Subcutaneous abdominal adipose tissue (tissue), 5 donors: ENCODE results near the gene SPAG8.

Experiments
- H3K27ac ChIP-seq: one replicate; pipeline ENCODE4 v1.7.0; 2013; ENCODE audit warnings: low read depth, mild to moderate bottlenecking, inconsistent platforms, low read length, moderate library complexity
- H3K27me3 ChIP-seq, 5 donors: one replicate each; pipeline ENCODE4 v1.7.0; 2013; ENCODE audit warnings: low read length in 5 of 5, inconsistent platforms in 1 of 5; ENCODE audit not compliant: control insufficient read depth in 5 of 5, insufficient read depth in 4 of 5
- H3K36me3 ChIP-seq, 5 donors: one replicate each; pipeline ENCODE4 v1.7.0; 2013; ENCODE audit warnings: low read length in 5 of 5; ENCODE audit not compliant: control insufficient read depth in 5 of 5, insufficient read depth in 5 of 5
- H3K4me1 ChIP-seq, 5 donors: one replicate each; pipeline ENCODE4 v1.7.0; 2013; ENCODE audit warnings: low read length in 5 of 5, mild to moderate bottlenecking in 3 of 5, moderate library complexity in 1 of 5; ENCODE audit not compliant: control insufficient read depth in 5 of 5, insufficient read depth in 5 of 5
- H3K4me3 ChIP-seq, 5 donors: one replicate each; pipeline ENCODE4 v1.7.0; 2013; ENCODE audit warnings: low read length in 5 of 5, low read depth in 1 of 5
- H3K9ac ChIP-seq, 5 donors: one replicate each; pipeline ENCODE4 v1.7.0; 2013; ENCODE audit warnings: low read length in 5 of 5, mild to moderate bottlenecking in 4 of 5, moderate library complexity in 3 of 5
- H3K9me3 ChIP-seq, 5 donors: one replicate each; pipeline ENCODE4 v1.7.0; 2013; ENCODE audit warnings: low read length in 5 of 5; ENCODE audit not compliant: control insufficient read depth in 5 of 5
- donor health status: healthy.
- donor health status: healthy.
- donor health status: healthy.
- donor health status: healthy.
- donor health status: healthy.

Gene SPAG8

GRCh38 chr9:35840881-35841644 lies 29.0 kb upstream of the SPAG8 start:
- no peaks in the 10 kb centered on the region for H3K9me3 ChIP-seq
- no peak overlapping the region for H3K4me3 ChIP-seq
- no peak overlapping the region for H3K9ac ChIP-seq
- no peaks in the 10 kb centered on the region for H3K36me3 ChIP-seq
- H3K27ac ChIP-seq: no peak overlapping the region
- H3K4me1 ChIP-seq: peaks cover 2 to 34% (median 31%) of the 10 kb centered on the region in 5 donors
- H3K27me3 ChIP-seq: peaks cover 0 to 18% (median 7%) of the 10 kb centered on the region in 5 donors

GRCh38 chr9:35839926-35840325 lies 27.9 kb upstream of the SPAG8 start:
- no peak overlapping the region for H3K27ac ChIP-seq
- H3K4me3 ChIP-seq: no peak overlapping the region
- peaks cover 2 to 30% (median 19%) of the 10 kb centered on the region in 5 donors for H3K4me1 ChIP-seq
- no peak overlapping the region for H3K9ac ChIP-seq
- H3K27me3 ChIP-seq: peaks cover 0 to 18% (median 7%) of the 10 kb centered on the region in 5 donors
- no peaks in the 10 kb centered on the region for H3K9me3 ChIP-seq
- peaks cover 0 to 6% (median 0%) of the 10 kb centered on the region in 5 donors for H3K36me3 ChIP-seq

GRCh38 chr9:35836595-35836994 lies 24.5 kb upstream of the SPAG8 start:
- Histone ChIP-seq H3K27ac (no peak overlapping the region), H3K9ac (no peak overlapping the region), H3K27me3 (peaks cover 0 to 18% (median 7%) of the 10 kb centered on the region in 5 donors), H3K4me3 (no peak overlapping the region), H3K9me3 (no peaks in the 10 kb centered on the region), H3K4me1 (peaks cover 0 to 16% (median 12%) of the 10 kb centered on the region in 5 donors), H3K36me3 (peaks cover 0 to 6% (median 0%) of the 10 kb centered on the region in 5 donors)

GRCh38 chr9:35835766-35836165 lies 23.7 kb upstream of the SPAG8 start:
- H3K27me3 ChIP-seq: peaks cover 0 to 11% (median 4%) of the 10 kb centered on the region in 5 donors
- no peak overlapping the region for H3K27ac ChIP-seq
- no peaks in the 10 kb centered on the region for H3K9me3 ChIP-seq
- H3K4me3 ChIP-seq: no peak overlapping the region
- H3K36me3 ChIP-seq: peaks cover 0 to 6% (median 0%) of the 10 kb centered on the region in 5 donors
- H3K9ac ChIP-seq: peak overlapping the region in 1 of 5 donors; percentile 22
- peaks cover 0 to 20% (median 15%) of the 10 kb centered on the region in 5 donors for H3K4me1 ChIP-seq

- peaks cover 0 to 6% (median 0%) of the 10 kb centered on the region in 5 donors for H3K36me3 ChIP-seq
- no peak overlapping the region for H3K27ac ChIP-seq
- no peak overlapping the region for H3K4me3 ChIP-seq
- peaks cover 0 to 21% (median 18%) of the 10 kb centered on the region in 5 donors for H3K4me1 ChIP-seq
- no peak overlapping the region for H3K9ac ChIP-seq
- H3K9me3 ChIP-seq: no peaks in the 10 kb centered on the region
- peaks cover 0 to 8% (median 4%) of the 10 kb centered on the region in 5 donors for H3K27me3 ChIP-seq
Observed at GRCh38 chr9:35835216-35835632, 23.2 kb upstream of the SPAG8 start.

GRCh38 chr9:35834260-35835215 lies 22.5 kb upstream of the SPAG8 start:
- Histone ChIP-seq H3K36me3 (peaks cover 0 to 6% (median 0%) of the 10 kb centered on the region in 5 donors), H3K27me3 (peaks cover 0 to 8% (median 3%) of the 10 kb centered on the region in 5 donors), H3K4me3 (no peak overlapping the region), H3K9me3 (no peaks in the 10 kb centered on the region), H3K9ac (no peak overlapping the region), H3K4me1 (peaks cover 2 to 27% (median 25%) of the 10 kb centered on the region in 5 donors), H3K27ac (no peak overlapping the region)

GRCh38 chr9:35832814-35833213 lies 20.8 kb upstream of the SPAG8 start:
- H3K27ac ChIP-seq: no peak overlapping the region
- H3K4me3 ChIP-seq: no peak overlapping the region
- no peaks in the 10 kb centered on the region for H3K9me3 ChIP-seq
- peaks cover 4 to 36% (median 32%) of the 10 kb centered on the region in 5 donors for H3K4me1 ChIP-seq
- no peak overlapping the region for H3K9ac ChIP-seq
- peaks cover 0 to 6% (median 0%) of the 10 kb centered on the region in 5 donors for H3K36me3 ChIP-seq
- no peaks in the 10 kb centered on the region for H3K27me3 ChIP-seq

- H3K9me3 ChIP-seq: no peaks in the 10 kb centered on the region
- H3K4me3 ChIP-seq: no peak overlapping the region
- H3K27ac ChIP-seq: no peak overlapping the region
- no peak overlapping the region for H3K9ac ChIP-seq
- peaks cover 0 to 6% (median 0%) of the 10 kb centered on the region in 5 donors for H3K36me3 ChIP-seq
- no peaks in the 10 kb centered on the region for H3K27me3 ChIP-seq
- peaks cover 4 to 40% (median 32%) of the 10 kb centered on the region in 5 donors for H3K4me1 ChIP-seq
Observed at GRCh38 chr9:35831040-35831439, 19.0 kb upstream of the SPAG8 start.

GRCh38 chr9:35829764-35830096 lies 17.7 kb upstream of the SPAG8 start:
- H3K9me3 ChIP-seq: no peaks in the 10 kb centered on the region
- H3K4me3 ChIP-seq: peak overlapping the region; percentile 72 to 86 (median 74)
- peak overlapping the region; percentile 32 to 78 (median 57) for H3K9ac ChIP-seq
- peaks cover 4 to 41% (median 29%) of the 10 kb centered on the region in 5 donors for H3K4me1 ChIP-seq
- H3K27ac ChIP-seq: peak overlapping the region; percentile 65
- no peaks in the 10 kb centered on the region for H3K36me3 ChIP-seq
- H3K27me3 ChIP-seq: no peaks in the 10 kb centered on the region
